Heart right ventricle (tissue), 16 donors: Measurements from ENCODE around the gene ORM2. TPM values are rescaled to one million over a fixed set of nuclear protein-coding genes. Genes with fewer than 3 reads are reported as not detected.

Experiments used
- ATAC-seq, 8 donors: fragments of 200-7000 bp; cut with Tn5 transposase; one replicate each; pipeline ENCODE4 v1.9.1; 2020; ENCODE audit warnings: mild to moderate bottlenecking in 8 of 8, moderate library complexity in 8 of 8, moderate number of reproducible peaks in 1 of 8
- DNase-seq, 2 donors: peaks; one replicate each; pipeline ENCODE4 v3.0.0-alpha.2; 2020
- H3K27ac ChIP-seq, 10 donors: fragments of 200-600 bp; sonication (generic) in 2 of 10; one replicate each; pipeline versions ENCODE4 v1.5.0 to v1.8.0; 2020 to 2022; ENCODE audit warnings: mild to moderate bottlenecking in 3 of 10
- H3K27me3 ChIP-seq, 7 donors: fragments of 200-600 bp; one replicate each; pipeline ENCODE4 v1.8.0; 2021 to 2022; ENCODE audit warnings: mild to moderate bottlenecking in 2 of 7
- H3K36me3 ChIP-seq, 9 donors: fragments of 200-600 bp; sonication (generic) in 1 of 9; one replicate each; pipeline versions ENCODE4 v1.5.0 to v1.8.0; 2020 to 2022; ENCODE audit warnings: mild to moderate bottlenecking in 2 of 9
- H3K4me1 ChIP-seq, 9 donors: fragments of 200-600 bp; sonication (generic) in 1 of 9; one replicate each; pipeline versions ENCODE4 v1.5.0 to v1.8.0; 2020 to 2022; ENCODE audit warnings: mild to moderate bottlenecking in 4 of 9
- H3K4me3 ChIP-seq, 10 donors: fragments of 200-600 bp; sonication (generic) in 2 of 10; one replicate each; pipeline versions ENCODE4 v1.5.0 to v1.8.0; 2020 to 2022; ENCODE audit warnings: mild to moderate bottlenecking in 7 of 10, moderate library complexity in 2 of 10
- H3K9me3 ChIP-seq, 11 donors: fragments of 200-600 bp in 10 of 11; sonication (generic) in 2 of 11; one replicate each; pipeline versions ENCODE4 v1.5.0 to v1.8.0; 2013 to 2022; ENCODE audit warnings: mild to moderate bottlenecking in 2 of 11, control low read depth in 1 of 11, moderate library complexity in 1 of 11
- WGBS, 2 donors: extraction: QIAGEN DNeasy Blood & Tissue Kit; methylation state at CpG; one replicate each; pipeline ENCODE4 v1.1.7; 2013; ENCODE audit warnings: inconsistent platforms in 1 of 2; 5-methylcytosine and 5-hydroxymethylcytosine counted together
- intact Hi-C, 10 donors: fragments of 100-400 bp; cut with DNase I; formaldehyde crosslinking; loops; one replicate each; pipeline versions ENCODE4 v1.11.1 to v1.14.2; 2022
- polyA plus RNA-seq, 2 donors: library from polyadenylated mRNA; stranded (reverse); fragments of 200-250 nt; gene quantifications; one replicate each; pipeline ENCODE4 v1.2.3, GENCODE V29; 2013
- total RNA-seq, 10 donors: library from RNA; stranded (reverse); fragmentation: NEBNext Ultra II Directional in 3 of 10; extraction: Animal tissue kit (Norgen Biotek cat#: 25700) in 3 of 10; gene quantifications; one replicate each; pipeline versions ENCODE4 v1.2.1 to v1.2.4, GENCODE V29; 2021 to 2023
- TF ChIP-seq, protein P1 (sequence below), 9 donors: fragments of 200-600 bp; sonication (generic) in 2 of 9; IDR thresholded peaks; one replicate each; pipeline versions ENCODE4 v1.5.0 to v1.8.0; 2021 to 2022; ENCODE audit warnings: antibody characterized with exemption in 9 of 9, mild to moderate bottlenecking in 5 of 9, moderate library complexity in 1 of 9
- donor health status: Arrhythmogenic right ventricular cardiomyopathy.
- donor health status: ischemic (EF 13 %, LVEDD 7.1; RV severe dilation, severe dysfunction).
- donor health status: healthy with polysubstance abuse.
- donor health status: DM: no; HTN: yes; CAD: no.
- donor health status: DM: no; HTN: no; CAD: no.
- donor health status: ischemic (EF 25% LVEDD 6.9; RV normal size, moderate dysfunction).
- donor health status: ischemic (EF 25% LVEDD 5.7; RV mildly dilated, moderate dysfunction).
- donor health status: healthy.
- donor health status: DM: yes; HTN: yes; CAD: no.
- donor health status: Ischemic cardiomyopathy.
- donor health status: ischemic (EF 35%, LVEDD 5.7; RV mildly dilated, moderate dysfunction).
- donor health status: nonischemic (EF 11% LVEDD 7.7; RV severe dilation, severe dysfunction).
- donor health status: DM: yes; HTN: yes; CAD: no.
- donor health status: PGD.
- donor health status: ischemic (EF 29% LVEDD 5.4; RV normal size, mild dysfunction).
- donor health status: nonischemic (EF 23%, LVEDD 6.1; RV moderate dilation, normal function).

Gene ORM2
- total and polyA plus RNA-seq, 12 donors: 0.44 TPM; not detected in 11

DNA sequence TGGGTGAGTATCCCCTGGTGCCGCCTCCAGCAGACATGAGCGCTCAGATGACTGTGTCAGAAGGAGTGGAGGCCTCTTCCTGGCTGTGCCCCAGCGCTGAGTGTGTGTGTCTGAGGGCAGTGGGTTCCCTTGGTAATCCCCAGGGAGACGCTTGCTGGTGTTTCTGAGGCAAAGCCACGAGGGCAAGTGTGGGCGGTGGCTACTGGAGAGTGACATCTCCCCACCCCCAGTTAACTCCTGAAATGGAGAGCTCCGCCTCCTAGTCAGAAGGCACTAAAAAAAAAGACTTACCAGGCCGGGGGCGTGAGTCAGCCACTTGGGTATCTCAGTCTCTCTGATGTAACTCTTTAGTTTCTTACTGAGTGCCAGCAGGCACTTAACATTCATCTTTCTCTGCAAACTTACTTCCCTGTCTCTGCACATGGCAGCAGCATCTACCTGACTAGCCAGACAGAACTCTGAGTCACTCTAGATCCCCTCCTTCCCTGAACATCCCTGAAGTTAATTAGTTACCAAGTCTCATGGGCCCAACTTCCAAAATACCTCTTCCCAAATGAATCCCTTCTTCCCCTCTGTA, 19.3 kb downstream of the ORM2 start:
- Histone ChIP-seq H3K4me1 (peaks cover 0 to 28% (median 8%) of the 10 kb centered on the region in 9 donors), H3K27me3 (no peaks in the 10 kb centered on the region), H3K4me3 (no peak overlapping the region), H3K9me3 (no peaks in the 10 kb centered on the region), H3K27ac (peak overlapping the region in 2 of 10 donors; percentile 16 to 53), H3K36me3 (peaks cover 0 to 100% (median 35%) of the 10 kb centered on the region in 9 donors)
- peak; percentile 27 to 87 (median 70) for ATAC-seq
- peak; percentile 41 to 43 for DNase-seq
- intact Hi-C loops: loop anchor here in 1 of 10 donors (5.0 kb wide), 1 partner anchor 48 kb away; no protein-coding TSS in a partner anchor
- WGBS, 2 donors: 41 to 50% methylated on average over 9 of the region's 9 CpGs
- TF ChIP-seq, protein P1, sequence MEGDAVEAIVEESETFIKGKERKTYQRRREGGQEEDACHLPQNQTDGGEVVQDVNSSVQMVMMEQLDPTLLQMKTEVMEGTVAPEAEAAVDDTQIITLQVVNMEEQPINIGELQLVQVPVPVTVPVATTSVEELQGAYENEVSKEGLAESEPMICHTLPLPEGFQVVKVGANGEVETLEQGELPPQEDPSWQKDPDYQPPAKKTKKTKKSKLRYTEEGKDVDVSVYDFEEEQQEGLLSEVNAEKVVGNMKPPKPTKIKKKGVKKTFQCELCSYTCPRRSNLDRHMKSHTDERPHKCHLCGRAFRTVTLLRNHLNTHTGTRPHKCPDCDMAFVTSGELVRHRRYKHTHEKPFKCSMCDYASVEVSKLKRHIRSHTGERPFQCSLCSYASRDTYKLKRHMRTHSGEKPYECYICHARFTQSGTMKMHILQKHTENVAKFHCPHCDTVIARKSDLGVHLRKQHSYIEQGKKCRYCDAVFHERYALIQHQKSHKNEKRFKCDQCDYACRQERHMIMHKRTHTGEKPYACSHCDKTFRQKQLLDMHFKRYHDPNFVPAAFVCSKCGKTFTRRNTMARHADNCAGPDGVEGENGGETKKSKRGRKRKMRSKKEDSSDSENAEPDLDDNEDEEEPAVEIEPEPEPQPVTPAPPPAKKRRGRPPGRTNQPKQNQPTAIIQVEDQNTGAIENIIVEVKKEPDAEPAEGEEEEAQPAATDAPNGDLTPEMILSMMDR (IDR thresholded peaks at IDR 0.05): no peak

DNA sequence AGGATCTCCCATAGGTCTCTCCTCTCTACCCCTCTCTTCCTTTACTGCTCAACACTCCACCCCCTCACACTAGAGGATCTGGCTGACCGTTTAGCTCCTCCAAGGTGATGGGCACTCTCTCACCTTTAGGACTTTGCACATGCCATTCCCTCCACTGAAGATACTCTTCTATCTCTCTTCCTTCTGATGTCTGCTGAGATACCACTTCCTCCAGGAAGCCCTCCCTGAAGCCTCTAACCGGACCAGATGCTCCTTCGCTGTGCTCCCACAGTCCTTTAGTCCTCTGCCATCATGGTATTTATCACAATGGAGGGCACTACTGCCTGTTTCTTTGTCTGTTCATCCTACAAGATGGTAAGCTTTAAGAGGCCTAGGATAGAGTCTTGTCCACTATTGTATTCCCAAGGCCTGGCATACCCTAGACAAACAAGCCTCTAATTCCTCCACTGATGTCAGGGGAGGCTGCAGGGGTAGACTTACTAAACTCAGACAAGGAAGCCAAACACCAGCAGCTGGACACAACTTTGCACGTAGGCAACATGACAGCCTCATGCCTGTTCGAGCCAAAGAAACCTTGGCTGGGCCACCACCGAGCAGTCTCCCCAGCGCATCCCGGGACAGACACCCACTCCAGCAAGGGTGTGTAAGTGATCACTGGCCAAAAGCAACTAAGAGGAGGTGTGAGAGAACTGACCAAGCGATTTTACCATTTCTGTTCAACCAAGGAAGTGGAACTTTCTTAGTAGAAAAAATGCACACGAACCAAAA, 20.2 kb downstream of the ORM2 start:
- Histone ChIP-seq H3K36me3 (peaks cover 0 to 100% (median 32%) of the 10 kb centered on the region in 9 donors), H3K9me3 (no peaks in the 10 kb centered on the region), H3K4me1 (peaks cover 0 to 28% (median 8%) of the 10 kb centered on the region in 9 donors), H3K27me3 (no peaks in the 10 kb centered on the region), H3K27ac (peak overlapping the region in 1 of 10 donors; percentile 53), H3K4me3 (no peak overlapping the region)
- TF ChIP-seq, protein P1 (IDR thresholded peaks at IDR 0.05): no peak
- DNase-seq: no peak
- 79 to 83% methylated on average over 10 of the region's 10 CpGs for WGBS, 2 donors
- intact Hi-C loops: loop anchor here in 1 of 10 donors (5.0 kb wide), 1 partner anchor 47 kb away; no protein-coding TSS in a partner anchor
- ATAC-seq: peak in 2 of 8 donors; percentile 8 to 18

DNA sequence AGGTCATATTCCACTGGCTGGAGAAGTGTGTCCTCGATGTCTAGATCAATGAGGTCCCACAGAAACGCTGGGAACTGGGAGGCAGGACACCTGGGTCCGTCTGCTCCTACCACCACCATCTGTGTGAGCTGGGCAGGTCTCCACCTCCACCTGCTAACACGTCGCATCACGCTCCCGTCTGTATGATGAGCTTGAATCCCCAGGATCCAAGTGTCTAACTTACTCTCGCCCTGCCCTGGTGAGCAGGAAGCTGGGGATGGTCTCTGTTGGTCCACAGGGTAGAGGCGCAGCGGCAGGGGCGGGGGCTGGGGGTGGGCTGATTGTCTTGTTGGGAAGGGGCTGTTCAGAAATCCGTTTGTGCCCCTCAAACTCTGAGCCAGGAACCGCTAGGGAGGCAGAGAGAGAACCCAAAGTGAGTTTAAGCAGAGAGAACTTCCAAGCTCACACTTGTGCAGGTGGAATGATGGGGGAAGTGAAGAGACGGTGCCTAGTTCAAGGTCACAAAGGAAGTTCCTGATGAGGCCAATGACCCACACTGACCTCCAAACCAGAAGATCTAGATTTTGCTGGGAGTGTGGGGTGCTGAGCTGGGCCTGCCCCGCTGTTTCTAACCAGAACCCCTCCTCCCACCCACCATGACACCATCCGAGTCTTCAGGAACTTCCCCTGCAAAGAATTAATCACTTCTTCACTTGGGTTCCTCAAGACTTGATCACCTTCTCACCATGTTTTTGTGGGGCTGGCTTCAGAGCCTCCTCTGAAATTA, 21.1 kb downstream of the ORM2 start:
- DNase-seq: no peak
- no peak overlapping the region for H3K4me3 ChIP-seq
- ATAC-seq: no peak
- peaks cover 0 to 100% (median 33%) of the 10 kb centered on the region in 9 donors for H3K36me3 ChIP-seq
- H3K27ac ChIP-seq: no peak overlapping the region
- H3K27me3 ChIP-seq: no peaks in the 10 kb centered on the region
- intact Hi-C loops: no loop called here
- H3K4me1 ChIP-seq: peaks cover 0 to 28% (median 8%) of the 10 kb centered on the region in 9 donors
- 95% methylated on average over 16 of the region's 16 CpGs for WGBS, 2 donors
- H3K9me3 ChIP-seq: no peaks in the 10 kb centered on the region
- TF ChIP-seq, protein P1 (IDR thresholded peaks at IDR 0.05): no peak

DNA sequence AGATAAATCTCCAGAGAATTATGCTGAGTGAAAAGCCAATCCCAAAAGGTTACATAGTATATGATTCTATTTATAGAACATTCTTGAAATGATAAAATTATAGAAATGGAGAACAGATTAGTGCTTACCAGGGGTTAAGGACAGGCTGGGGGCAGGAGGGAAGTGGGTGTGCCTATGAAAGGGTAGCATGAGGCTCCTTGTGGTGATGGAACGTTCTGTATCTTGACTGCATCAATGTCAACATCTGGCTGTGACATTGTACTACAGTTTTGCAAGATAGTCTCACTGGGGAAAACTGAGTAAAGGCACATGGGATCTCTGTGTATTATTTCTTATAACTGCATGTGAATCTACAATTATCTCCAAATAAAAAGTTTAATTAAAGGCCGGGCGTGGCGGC, 22.3 kb downstream of the ORM2 start:
- 80 to 82% methylated on average over 4 of the region's 4 CpGs for WGBS, 2 donors
- H3K27me3 ChIP-seq: no peaks in the 10 kb centered on the region
- peaks cover 0 to 100% (median 32%) of the 10 kb centered on the region in 9 donors for H3K36me3 ChIP-seq
- no peak overlapping the region for H3K4me3 ChIP-seq
- ATAC-seq: no peak
- DNase-seq: no peak
- TF ChIP-seq, protein P1 (IDR thresholded peaks at IDR 0.05): no peak
- intact Hi-C loops: no loop called here
- H3K27ac ChIP-seq: no peak overlapping the region
- peaks cover 0 to 28% (median 8%) of the 10 kb centered on the region in 9 donors for H3K4me1 ChIP-seq
- no peaks in the 10 kb centered on the region for H3K9me3 ChIP-seq
